CD4-positive, CD25-positive, alpha-beta regulatory T cell (primary cell): ENCODE data around the gene EIF2B2. TPM values are rescaled to one million over a fixed set of nuclear protein-coding genes. Genes with fewer than 3 reads are reported as not detected.
"Not testable (repeated sequence)": the region's sequence is repeated elsewhere in the genome, so short reads cannot be mapped to it uniquely, and the experiment has no call there.

Experiments used
- ATAC-seq, 2 donors: fragments of 150-1000 bp; cut with Tn5 transposase; one replicate each; pipeline ENCODE4 v1.10.0; 2021; ENCODE audit warnings: low read depth in 2 of 2, moderate number of reproducible peaks in 2 of 2, moderate library complexity in 1 of 2
- DNase-seq, 3 donors: peaks; one replicate each; pipeline versions ENCODE4 v3.0.0 to v3.0.0-alpha.2; 2012 to 2022; ENCODE audit warnings: mixed read lengths in 1 of 3
- H3K27ac ChIP-seq: one replicate; pipeline ENCODE4 v1.7.0; 2013; ENCODE audit warnings: mild to moderate bottlenecking, low read length; ENCODE audit not compliant: insufficient read depth, poor library complexity, severe bottlenecking
- H3K27me3 ChIP-seq: one replicate; pipeline ENCODE4 v1.7.0; 2013; ENCODE audit warnings: low read length; ENCODE audit not compliant: control insufficient read depth, insufficient read depth
- H3K36me3 ChIP-seq: one replicate; pipeline ENCODE4 v1.7.0; 2013; ENCODE audit warnings: mild to moderate bottlenecking, low read length, moderate library complexity; ENCODE audit not compliant: control insufficient read depth, insufficient read depth
- H3K4me1 ChIP-seq: 2 replicates; pipeline ENCODE4 v1.7.0; 2013; ENCODE audit warnings: mild to moderate bottlenecking, low read length; ENCODE audit not compliant: insufficient read depth, control insufficient read depth, poor library complexity, severe bottlenecking
- H3K4me3 ChIP-seq: one replicate; pipeline ENCODE4 v1.7.0; 2013; ENCODE audit warnings: low read depth, mild to moderate bottlenecking, low read length, moderate library complexity
- H3K9me3 ChIP-seq, 2 experiments: 1 replicate in 1 of 2; 2 replicates in 1 of 2; pipeline ENCODE4 v1.7.0; 2013; ENCODE audit warnings: low read length in 2 of 2, mild to moderate bottlenecking in 1 of 2, moderate library complexity in 1 of 2; ENCODE audit not compliant: control insufficient read depth in 2 of 2
- H3K27ac Mint-ChIP-seq, 3 donors: one replicate each; pipeline ENCODE4 v1.8.0; 2020 to 2022; ENCODE audit warnings: mild to moderate bottlenecking in 3 of 3, mixed read lengths in 3 of 3, moderate library complexity in 2 of 3
- H3K27me3 Mint-ChIP-seq: one replicate; pipeline ENCODE4 v1.8.0; 2022; ENCODE audit warnings: mild to moderate bottlenecking, mixed read lengths
- H3K36me3 Mint-ChIP-seq: one replicate; pipeline ENCODE4 v1.8.0; 2020; ENCODE audit warnings: mixed read lengths
- H3K4me1 Mint-ChIP-seq, 4 donors: one replicate each; pipeline ENCODE4 v1.8.0; 2020 to 2022; ENCODE audit warnings: mixed read lengths in 4 of 4, mild to moderate bottlenecking in 1 of 4
- H3K4me3 Mint-ChIP-seq, 4 donors: one replicate each; pipeline ENCODE4 v1.8.0; 2020 to 2022; ENCODE audit warnings: mild to moderate bottlenecking in 4 of 4, mixed read lengths in 4 of 4, moderate library complexity in 3 of 4
- H3K9me3 Mint-ChIP-seq, 7 donors: one replicate each; pipeline ENCODE4 v1.8.0; 2020 to 2022; ENCODE audit warnings: mixed read lengths in 7 of 7, mild to moderate bottlenecking in 3 of 7, moderate library complexity in 2 of 7
- polyA plus RNA-seq, 4 donors: library from polyadenylated mRNA; unstranded; fragments of 300-500 nt; fragmentation: Illumina TruSeq; gene quantifications; one replicate each; pipeline ENCODE4 v1.2.3, GENCODE V29; 2021
- total RNA-seq: library from RNA; stranded (reverse); gene quantifications from one replicate; pipeline ENCODE4 v1.2.3, GENCODE V29; 2022

EIF2B2 gene
- total and polyA plus RNA-seq, 5 donors from 2014 or later: 24.2 to 61.6 (median 45.6) TPM

DNA sequence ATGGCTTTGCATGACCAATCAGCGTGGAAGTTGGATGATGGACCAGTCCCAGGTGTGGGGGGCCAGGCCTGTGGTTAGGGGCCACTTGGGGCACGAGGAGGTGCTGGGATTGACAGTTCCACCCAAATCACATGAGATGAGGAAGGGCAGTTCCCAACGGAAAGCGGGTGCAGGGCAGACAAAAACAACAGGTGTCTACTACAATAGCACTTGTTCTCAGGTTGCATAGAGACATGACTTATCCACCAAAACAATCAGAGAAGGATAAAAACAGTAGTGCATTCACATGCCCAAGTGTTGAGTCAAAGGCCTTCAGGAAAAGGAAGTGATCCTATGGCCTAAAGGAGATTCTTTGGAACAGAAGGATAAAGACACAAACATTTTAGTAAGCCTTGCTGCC lies 14.6 kb upstream of the EIF2B2 start:
- no peaks in the 10 kb centered on the region for H3K9me3 Mint-ChIP-seq

DNA sequence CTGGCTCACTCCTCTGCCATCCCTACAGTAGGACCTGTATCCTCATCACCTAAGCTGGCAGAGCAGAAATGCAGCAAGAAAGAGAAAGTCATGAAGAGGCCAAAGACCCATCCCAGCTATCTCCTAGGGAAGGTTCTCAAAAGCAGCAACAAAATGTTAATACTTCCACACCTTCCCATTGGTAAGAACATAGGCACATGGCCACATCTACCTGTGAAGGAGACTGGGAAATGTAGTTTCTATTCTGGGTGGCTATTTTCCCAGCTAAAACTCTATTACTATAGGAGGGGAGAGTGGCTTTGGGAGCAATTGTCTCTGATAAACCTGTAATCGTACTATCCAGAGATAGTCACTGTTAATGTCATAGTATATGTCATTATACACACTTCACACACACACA lies 13.7 kb upstream of the EIF2B2 start:
- H3K4me3 ChIP-seq: no peak overlapping the region
- no peak for DNase-seq
- no peak overlapping the region for H3K27ac Mint-ChIP-seq
- peaks cover 15% of the 10 kb centered on the region for H3K27me3 Mint-ChIP-seq
- ATAC-seq: no peak
- H3K4me1 ChIP-seq: no peaks in the 10 kb centered on the region
- peaks cover 0 to 1% (median 0%) of the 10 kb centered on the region in 4 donors for H3K4me1 Mint-ChIP-seq
- H3K36me3 Mint-ChIP-seq: no peaks in the 10 kb centered on the region
- H3K9me3 ChIP-seq: no peaks in the 10 kb centered on the region
- H3K27me3 ChIP-seq: peaks cover 1% of the 10 kb centered on the region
- H3K36me3 ChIP-seq: no peaks in the 10 kb centered on the region
- no peaks in the 10 kb centered on the region for H3K9me3 Mint-ChIP-seq
- no peak overlapping the region for H3K4me3 Mint-ChIP-seq
- no peak overlapping the region for H3K27ac ChIP-seq

More for the DNA sequence above, 14.6 kb upstream of the EIF2B2 start:
- peaks cover 0 to 1% (median 0%) of the 10 kb centered on the region in 4 donors for H3K4me1 Mint-ChIP-seq
- H3K27me3 ChIP-seq: peaks cover 1% of the 10 kb centered on the region
- H3K4me3 ChIP-seq: no peak overlapping the region
- H3K36me3 ChIP-seq: no peaks in the 10 kb centered on the region
- peaks cover 11% of the 10 kb centered on the region for H3K27me3 Mint-ChIP-seq
- no peak for ATAC-seq
- H3K27ac ChIP-seq: no peak overlapping the region
- no peak overlapping the region for H3K4me3 Mint-ChIP-seq
- no peak for DNase-seq
- no peaks in the 10 kb centered on the region for H3K4me1 ChIP-seq
- no peaks in the 10 kb centered on the region for H3K9me3 ChIP-seq
- no peak overlapping the region for H3K27ac Mint-ChIP-seq
- H3K36me3 Mint-ChIP-seq: no peaks in the 10 kb centered on the region

DNA sequence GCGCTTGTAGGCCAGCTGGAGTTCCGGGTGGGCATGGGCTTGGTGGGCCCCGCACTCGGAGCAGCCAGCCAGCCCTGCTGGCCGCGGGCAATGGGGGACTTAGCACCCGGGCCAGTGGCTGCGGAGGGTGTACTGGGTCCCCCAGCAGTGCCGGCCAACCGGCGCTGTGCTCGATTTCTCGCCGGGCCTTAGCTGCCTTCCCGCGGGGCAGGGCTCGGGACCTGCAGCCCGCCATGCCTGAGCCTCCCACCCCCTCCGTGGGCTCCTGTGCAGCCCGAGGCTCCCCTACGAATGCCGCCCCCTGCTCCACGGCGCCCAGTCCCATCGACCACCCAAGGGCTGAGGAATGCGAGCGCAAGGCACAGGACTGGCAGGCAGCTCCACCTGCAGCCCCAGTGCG lies 8.5 kb upstream of the EIF2B2 start:
- H3K36me3 ChIP-seq, H3K27me3 ChIP-seq, DNase-seq, H3K9me3 ChIP-seq, H3K36me3 Mint-ChIP-seq, H3K4me1 Mint-ChIP-seq, ATAC-seq, H3K27ac ChIP-seq, H3K4me3 ChIP-seq, H3K9me3 Mint-ChIP-seq, H3K4me1 ChIP-seq, H3K27ac Mint-ChIP-seq, H3K4me3 Mint-ChIP-seq: not testable (repeated sequence)
- peaks cover 24% of the 10 kb centered on the region for H3K27me3 Mint-ChIP-seq

DNA sequence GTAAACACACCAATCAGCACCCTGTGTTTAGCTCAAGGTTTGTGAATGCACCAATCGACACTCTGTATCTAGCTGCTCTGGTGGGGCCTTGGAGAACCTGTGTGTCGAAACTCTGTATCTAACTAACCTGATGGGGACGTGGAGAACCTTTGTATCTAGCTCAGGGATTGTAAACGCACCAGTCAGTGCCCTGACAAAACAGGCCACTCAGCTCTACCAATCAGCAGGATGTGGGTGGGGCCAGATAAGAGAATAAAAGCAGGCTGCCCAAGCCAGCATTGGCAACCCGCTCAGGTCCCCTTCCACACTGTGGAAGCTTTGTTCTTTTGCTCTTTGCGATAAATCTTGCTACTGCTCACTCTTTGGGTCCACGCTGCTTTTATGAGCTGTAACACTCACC lies 6.9 kb upstream of the EIF2B2 start:
- not testable (repeated sequence) for H3K4me3 ChIP-seq, H3K27me3 ChIP-seq, H3K27ac ChIP-seq, H3K27ac Mint-ChIP-seq, H3K36me3 ChIP-seq, H3K4me1 ChIP-seq, ATAC-seq, H3K4me1 Mint-ChIP-seq, H3K4me3 Mint-ChIP-seq, H3K9me3 ChIP-seq, DNase-seq, H3K36me3 Mint-ChIP-seq, H3K9me3 Mint-ChIP-seq
- H3K27me3 Mint-ChIP-seq: peaks cover 19% of the 10 kb centered on the region

DNA sequence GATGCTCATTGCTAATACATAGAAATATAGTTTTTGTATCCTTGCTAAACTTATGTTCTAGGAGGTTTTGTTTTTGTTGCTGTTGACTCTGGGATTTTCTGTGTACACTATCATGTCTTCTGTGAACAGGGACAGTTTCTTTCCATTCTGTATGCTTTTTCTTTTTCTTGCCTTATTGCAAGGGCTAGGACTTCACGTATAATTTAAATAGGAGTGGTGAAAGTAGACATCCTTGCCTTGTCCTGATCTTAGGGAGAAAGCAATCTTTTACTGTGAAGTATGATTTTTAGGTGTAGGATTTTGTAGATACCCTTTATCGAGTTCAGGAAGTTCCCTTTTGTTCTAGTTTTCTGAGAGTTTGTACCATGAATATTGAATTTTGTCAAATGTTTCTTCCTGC lies 1.5 kb upstream of the EIF2B2 start:
- Histone ChIP-seq H3K27me3 (peaks cover 2% of the 10 kb centered on the region), H3K9me3 (no peaks in the 10 kb centered on the region), H3K4me3 (no peak overlapping the region), H3K27ac (no peak overlapping the region), H3K4me1 (peaks cover 33% of the 10 kb centered on the region), H3K36me3 (peaks cover 11% of the 10 kb centered on the region)
- peak overlapping the region; percentile 49 to 98 (median 98) for H3K27ac Mint-ChIP-seq
- DNase-seq (no peak), ATAC-seq (no peak)
- peaks cover 18% of the 10 kb centered on the region for H3K36me3 Mint-ChIP-seq
- peak overlapping the region in 3 of 4 donors; percentile 7 to 95 (median 30) for H3K4me3 Mint-ChIP-seq
- peaks cover 19 to 42% (median 33%) of the 10 kb centered on the region in 4 donors for H3K4me1 Mint-ChIP-seq
- peaks cover 0 to 2% (median 0%) of the 10 kb centered on the region in 7 donors for H3K9me3 Mint-ChIP-seq
- H3K27me3 Mint-ChIP-seq: peaks cover 20% of the 10 kb centered on the region

DNA sequence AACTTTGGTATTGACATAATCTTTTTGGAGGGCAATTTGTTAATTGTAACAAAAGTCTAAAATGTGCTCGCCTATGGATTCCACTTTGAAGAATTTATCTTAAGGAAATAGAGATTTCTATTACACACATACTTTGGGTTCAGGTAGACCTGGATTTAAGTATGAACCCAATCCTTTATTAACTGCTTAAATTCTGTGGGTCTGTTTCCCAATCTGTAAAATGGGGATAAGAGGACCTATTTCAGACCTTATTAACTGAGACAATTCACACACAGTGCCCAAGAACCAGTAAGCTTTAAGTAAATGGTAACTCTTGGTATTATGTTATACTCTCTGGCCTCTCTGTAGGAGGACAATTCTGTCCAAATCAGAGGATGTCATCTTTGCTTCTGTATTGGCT lies 822 bp upstream of the EIF2B2 start:
- Mint-ChIP-seq H3K4me3 (peak overlapping the region; percentile 95 to 100 (median 99)), H3K9me3 (peaks cover 0 to 2% (median 0%) of the 10 kb centered on the region in 7 donors), H3K27ac (peak overlapping the region; percentile 95 to 98 (median 98)), H3K27me3 (peaks cover 20% of the 10 kb centered on the region), H3K4me1 (peaks cover 19 to 49% (median 33%) of the 10 kb centered on the region in 4 donors), H3K36me3 (peaks cover 24% of the 10 kb centered on the region)
- DNase-seq (no peak), ATAC-seq (no peak)
- no peaks in the 10 kb centered on the region for H3K9me3 ChIP-seq
- H3K27me3 ChIP-seq: peaks cover 2% of the 10 kb centered on the region
- H3K27ac ChIP-seq: peak overlapping the region; percentile 89
- H3K36me3 ChIP-seq: peaks cover 18% of the 10 kb centered on the region
- H3K4me3 ChIP-seq: peak overlapping the region; percentile 86
- H3K4me1 ChIP-seq: peaks cover 33% of the 10 kb centered on the region

DNA sequence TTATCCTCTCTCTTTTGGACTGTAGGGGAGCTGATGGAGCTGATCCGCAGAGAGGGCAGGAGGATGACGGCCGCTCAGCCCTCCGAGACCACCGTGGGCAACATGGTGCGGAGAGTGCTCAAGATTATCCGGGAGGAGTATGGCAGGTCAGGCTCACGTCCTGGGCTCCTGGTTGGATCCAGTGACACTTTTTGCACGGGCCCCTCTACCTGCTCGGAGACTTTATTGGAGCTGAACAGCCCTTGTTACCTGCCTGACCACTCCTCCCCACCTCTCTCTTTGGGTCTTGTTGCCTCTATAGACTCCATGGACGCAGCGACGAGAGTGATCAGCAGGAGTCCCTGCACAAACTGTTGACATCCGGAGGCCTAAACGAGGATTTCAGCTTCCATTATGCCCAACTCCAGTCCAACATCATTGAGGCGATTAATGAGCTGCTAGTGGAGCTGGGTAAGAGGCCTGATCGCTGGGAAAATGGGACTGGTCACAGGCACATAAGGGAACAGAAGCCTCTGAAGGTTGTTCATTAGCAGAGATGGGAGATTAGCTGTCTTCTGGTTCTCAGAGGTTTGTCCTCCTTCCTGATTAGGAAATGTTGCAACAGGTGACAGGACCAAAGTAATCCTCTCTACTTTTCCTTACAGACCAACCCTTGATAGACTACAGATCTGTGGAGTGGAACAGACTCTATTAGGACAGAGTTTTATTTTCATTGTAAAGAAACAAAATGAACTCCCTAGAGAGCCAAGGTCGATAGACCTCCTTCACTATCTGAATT lies 718 bp downstream of the EIF2B2 start:
- Mint-ChIP-seq H3K36me3 (peaks cover 37% of the 10 kb centered on the region), H3K4me3 (peak overlapping the region; percentile 95 to 100 (median 99)), H3K9me3 (peaks cover 0 to 2% (median 0%) of the 10 kb centered on the region in 7 donors), H3K27me3 (peaks cover 18% of the 10 kb centered on the region), H3K4me1 (peaks cover 27 to 56% (median 44%) of the 10 kb centered on the region in 4 donors), H3K27ac (peak overlapping the region; percentile 95 to 98 (median 98))
- DNase-seq (peak in 1 of 3 donors; percentile 33), ATAC-seq (no peak)
- Histone ChIP-seq H3K9me3 (no peaks in the 10 kb centered on the region), H3K36me3 (peaks cover 33% of the 10 kb centered on the region), H3K4me3 (peak overlapping the region; percentile 85), H3K27me3 (peaks cover 2% of the 10 kb centered on the region), H3K4me1 (peaks cover 33% of the 10 kb centered on the region), H3K27ac (peak overlapping the region; percentile 89)

DNA sequence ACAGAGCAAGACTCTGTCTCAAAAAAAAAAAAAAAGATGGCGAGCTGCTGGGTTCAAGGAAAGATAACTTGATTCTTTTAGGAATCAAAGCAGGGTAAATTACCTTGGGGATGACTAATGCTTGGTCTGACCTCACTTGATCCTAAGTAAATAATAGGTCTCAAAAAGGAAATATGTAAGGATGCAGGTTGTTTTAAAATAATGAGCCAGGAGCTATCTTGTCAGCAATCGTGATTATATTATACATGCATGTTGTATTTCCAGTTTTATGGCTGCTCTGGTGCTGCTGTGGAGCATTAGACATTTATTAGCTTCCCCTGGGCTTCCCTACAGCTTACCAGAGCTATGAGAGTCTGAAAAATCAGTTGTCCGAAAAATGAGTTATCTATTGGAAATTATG lies 2.6 kb downstream of the EIF2B2 start:
- peaks cover 0 to 2% (median 0%) of the 10 kb centered on the region in 7 donors for H3K9me3 Mint-ChIP-seq
- H3K27ac Mint-ChIP-seq: peak overlapping the region in 2 of 3 donors; percentile 7 to 98
- H3K27me3 ChIP-seq: no peaks in the 10 kb centered on the region
- peak overlapping the region in 3 of 4 donors; percentile 11 to 95 (median 56) for H3K4me3 Mint-ChIP-seq
- no peak for DNase-seq
- H3K27ac ChIP-seq: no peak overlapping the region
- H3K4me1 Mint-ChIP-seq: peaks cover 29 to 58% (median 48%) of the 10 kb centered on the region in 4 donors
- no peak for ATAC-seq
- peaks cover 52% of the 10 kb centered on the region for H3K36me3 ChIP-seq
- H3K4me3 ChIP-seq: no peak overlapping the region
- peaks cover 9% of the 10 kb centered on the region for H3K27me3 Mint-ChIP-seq
- peaks cover 33% of the 10 kb centered on the region for H3K4me1 ChIP-seq
- H3K36me3 Mint-ChIP-seq: peaks cover 54% of the 10 kb centered on the region
- H3K9me3 ChIP-seq: no peaks in the 10 kb centered on the region
